Activated naive CD8-positive, alpha-beta T cell treated with anti-CD3 and anti-CD28 coated beads, Interleukin-2, amount 50 U/mL, for 16 hours (primary cell): ENCODE measurements around the gene CACNA2D1.
"Not testable (repeated sequence)": the region's sequence is repeated elsewhere in the genome, so short reads cannot be mapped to it uniquely, and the experiment has no call there.

ENCODE experiments used
- DNase-seq: peaks from one replicate; pipeline ENCODE4 v3.0.0-alpha.2; 2020; ENCODE audit warnings: low read depth, low spot score

CACNA2D1 gene

DNA sequence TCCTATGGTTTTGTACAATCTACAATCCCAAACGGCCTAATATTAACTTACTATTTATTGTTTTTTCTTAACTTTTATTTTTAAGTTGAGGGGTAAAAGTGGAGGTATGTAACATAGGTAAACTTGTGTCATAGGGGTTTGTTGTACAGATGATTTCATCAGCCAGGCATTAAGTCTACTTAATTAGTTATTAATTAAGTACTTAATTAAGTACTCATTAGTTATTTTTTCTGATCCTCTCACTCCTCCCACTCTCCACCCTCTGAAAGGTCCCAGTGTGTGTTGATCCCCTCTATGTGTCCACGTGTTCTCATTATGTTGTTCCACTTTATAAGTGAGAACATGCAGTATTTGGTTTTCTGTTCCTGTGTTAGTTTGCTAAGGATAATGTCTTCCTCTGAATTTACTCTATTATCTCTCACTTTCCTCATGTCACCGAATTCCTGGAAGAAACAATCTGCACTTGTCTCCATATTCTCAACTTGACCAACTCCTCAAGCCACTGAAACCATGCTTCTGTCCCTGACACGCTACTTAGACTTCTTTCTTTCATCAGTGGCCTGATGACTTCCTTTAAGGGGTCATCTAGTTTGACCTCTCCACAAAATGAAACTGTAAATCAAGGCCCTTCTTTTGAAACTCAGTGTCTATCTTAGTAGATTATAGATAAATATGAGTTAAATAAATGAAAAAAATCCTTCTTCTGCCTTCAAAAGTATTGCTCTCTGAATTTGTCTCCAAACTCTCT lies 9.1 kb downstream of the CACNA2D1 start:
- DNase-seq: no peak

DNA sequence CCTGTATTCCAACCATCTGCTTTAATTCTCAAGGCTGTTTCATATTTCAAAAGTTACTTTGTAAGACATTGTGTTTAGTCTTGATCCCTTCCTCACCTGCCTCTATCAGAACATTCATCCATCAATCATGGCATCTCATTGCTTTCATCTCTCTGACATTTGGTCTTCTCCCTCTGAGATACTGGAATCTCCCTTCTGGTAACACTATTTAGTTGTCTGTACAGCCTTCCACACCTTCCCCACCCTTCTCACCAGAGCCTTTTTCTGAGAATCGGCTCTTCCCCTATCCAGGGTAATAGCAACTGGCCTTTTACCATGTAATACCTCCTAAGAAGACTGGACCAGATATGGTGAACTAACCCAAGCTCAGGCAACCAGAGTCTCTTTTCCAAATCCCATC lies 10.1 kb downstream of the CACNA2D1 start:
- no peak for DNase-seq

DNA sequence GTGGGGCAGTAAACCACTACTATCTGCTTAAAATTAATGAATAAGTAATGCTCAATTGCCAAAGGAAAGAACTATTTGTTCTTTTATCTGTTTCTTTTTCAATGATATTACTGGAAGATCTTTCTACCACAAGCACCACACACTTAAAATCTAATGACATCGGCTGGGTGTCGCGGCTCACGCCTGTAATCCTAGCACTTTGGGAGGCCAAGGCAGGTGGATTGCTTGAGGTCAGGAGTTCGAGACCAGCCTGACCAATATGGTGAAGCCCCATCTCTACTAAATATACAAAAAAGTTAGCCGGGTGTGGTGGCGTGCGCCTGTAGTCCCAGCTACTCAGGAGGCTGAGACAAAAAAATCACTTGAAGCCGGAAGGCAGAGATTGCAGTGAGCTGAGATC lies 10.8 kb downstream of the CACNA2D1 start:
- not testable (repeated sequence) for DNase-seq

DNA sequence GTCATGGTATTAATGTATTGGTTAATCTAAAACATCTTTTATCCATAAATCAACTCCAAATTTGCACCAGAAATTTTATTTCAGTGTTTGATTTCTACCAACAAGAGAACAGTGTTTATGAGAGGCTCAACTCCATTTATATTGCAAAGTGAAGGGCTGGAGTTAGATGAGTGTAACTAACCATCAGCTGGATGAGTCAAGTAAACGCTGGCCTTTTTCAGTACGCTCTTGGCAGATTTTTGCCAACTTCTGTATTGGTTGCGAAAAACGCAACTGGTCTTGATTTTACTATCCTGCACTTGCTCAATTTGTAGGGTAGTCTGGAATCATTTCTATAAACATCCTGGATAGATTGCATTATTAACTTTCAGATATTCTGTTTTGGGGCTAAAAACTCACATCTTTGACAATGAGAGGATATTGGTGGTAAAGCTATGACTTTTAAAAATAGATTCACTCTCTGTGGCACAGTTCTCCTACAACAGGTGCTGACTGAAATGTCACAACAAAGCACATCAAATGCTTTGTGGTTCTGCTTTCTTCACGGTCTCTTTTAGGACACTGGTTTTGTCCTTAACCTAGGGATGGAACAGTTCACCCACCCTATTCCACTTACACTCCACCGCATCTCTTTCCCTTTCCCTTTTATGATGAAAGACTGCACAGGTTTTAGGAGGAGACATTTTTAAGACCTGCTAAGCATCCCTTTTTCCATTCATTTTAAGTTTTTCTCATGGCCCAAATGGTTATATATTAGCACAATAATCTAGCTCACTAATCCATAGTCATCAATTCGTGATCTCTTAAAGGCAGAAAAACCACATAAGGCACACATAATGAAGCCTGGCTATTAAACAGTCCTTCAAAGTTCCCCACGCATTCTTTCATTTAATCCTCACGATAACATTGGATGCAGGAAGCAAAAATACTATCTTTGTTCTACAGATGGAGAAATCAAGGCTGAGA lies 12.8 kb downstream of the CACNA2D1 start:
- DNase-seq: no peak

DNA sequence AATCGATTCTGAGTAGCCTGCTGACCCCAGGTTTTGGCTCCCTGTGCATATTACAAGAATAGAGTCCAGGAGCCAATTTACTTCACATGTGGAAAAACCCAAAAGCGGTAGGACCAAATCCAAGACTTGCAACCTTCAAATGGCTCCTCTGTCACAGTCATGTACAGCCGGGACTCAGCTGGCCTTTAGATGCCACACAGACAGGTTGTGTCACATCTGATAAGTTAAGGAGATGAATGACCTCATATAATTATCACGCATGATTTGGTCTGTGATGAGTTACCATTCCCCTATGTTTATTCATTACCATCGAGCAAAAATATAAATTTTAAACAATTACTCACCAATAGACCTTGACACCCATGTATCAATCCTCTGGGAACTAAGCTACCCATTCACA lies 14.2 kb downstream of the CACNA2D1 start:
- DNase-seq: no peak

DNA sequence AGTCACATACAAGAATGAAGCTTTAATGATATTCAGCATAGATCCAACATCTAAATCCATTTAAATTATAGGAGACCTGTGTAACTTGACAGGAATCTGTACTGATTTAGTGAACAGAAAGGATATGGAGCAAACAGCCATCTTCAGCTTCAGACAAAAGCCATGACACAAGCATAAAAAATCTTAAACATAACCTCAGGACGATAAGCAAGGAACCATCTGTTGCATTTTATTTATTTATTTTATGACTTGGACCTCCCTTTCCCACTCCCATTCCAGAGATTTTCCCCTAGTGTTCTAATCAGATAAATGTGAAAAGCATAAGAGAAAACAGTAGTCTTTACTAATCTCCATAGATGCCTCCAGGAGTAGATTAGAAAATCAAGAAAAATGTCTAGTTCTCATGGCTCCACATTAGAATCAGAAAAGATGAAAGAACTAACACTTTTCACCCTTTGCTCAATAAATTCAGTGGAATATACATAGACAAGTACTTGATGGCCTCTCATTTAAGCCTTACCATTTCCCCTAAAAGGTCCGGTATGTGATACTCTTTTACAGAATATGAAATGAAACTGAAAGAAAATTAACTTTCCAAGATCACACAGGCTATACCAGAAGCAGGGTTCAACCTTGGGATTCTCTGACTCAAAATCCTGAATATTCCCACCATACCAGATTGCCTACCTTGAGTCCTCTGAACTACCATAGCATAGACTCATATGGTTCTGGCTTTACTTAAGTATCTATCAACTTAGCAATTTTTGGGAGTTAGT lies 15.2 kb downstream of the CACNA2D1 start:
- no peak for DNase-seq

DNA sequence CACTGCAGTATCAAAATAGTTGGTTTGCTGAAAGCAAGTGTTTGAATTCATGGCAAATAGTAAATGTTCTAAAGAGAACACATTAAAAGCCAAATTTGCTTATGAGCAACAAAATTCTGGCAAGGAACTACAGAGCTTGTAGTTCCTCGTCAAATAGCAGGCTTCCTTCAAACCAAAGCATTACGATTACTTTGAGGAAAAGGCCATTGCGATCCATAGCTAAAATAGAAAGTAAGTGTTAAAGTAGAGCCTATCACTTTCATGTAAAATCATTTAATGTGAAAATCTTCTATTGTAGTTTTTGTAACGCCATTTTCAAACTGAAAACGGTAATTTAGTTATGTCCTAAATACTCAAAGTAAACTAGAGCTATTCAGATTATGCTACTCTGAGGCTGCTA lies 20.1 kb downstream of the CACNA2D1 start:
- no peak for DNase-seq

DNA sequence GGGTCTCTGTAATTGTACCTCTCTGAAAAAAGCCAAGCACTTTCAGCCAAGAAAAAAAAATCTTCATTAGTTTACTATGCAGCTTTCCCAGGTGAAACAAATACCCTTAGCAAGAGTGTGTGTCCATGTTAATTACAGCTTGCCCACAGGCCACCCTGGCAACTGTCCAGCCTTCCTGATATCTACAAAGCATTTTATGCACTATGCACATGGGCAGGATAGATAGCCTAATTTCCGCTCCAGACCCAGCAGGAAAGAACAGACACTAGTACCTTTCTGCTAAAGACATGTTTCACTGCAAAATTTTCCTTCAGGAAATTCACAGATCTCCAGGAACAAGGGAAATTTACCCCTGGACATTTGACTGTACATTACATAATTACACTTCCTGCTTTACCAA lies 24.4 kb downstream of the CACNA2D1 start:
- no peak for DNase-seq

DNA sequence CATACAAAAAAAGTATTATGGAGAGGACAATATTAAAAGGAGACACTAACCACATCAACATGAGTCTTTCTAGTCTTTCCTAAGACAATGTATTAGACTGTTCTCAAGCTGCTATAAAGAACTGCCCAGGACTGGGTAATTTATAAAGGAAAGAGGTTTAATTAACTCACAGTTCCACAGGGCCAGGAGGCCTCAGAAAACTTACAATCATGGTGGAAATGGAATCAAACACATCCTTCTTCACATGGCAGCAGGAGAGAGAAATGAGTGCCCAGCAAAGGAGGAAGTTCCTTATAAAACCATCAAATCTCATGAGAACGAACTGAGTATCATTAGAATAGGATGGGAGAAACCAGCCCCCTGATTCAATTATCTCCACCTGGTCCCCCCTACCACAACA lies 25.7 kb downstream of the CACNA2D1 start:
- no peak for DNase-seq

DNA sequence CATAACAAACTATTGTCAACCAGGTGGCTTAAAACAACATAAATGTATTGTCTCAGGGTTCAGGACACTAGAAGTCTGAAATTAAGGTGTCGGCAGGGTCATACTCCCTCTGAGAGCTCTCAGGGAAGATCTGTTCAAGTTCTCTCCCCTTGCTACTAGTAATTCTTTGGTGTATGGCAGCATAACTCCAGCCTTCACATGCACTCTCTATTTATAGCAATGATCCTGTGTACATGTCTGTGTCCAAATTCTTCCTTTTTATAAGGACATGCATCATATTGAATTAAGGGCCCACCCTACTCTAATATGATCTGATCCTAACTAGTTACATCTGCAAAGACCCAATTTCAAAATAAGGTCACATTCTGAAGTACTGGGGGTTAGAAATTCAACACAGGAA lies 27.2 kb downstream of the CACNA2D1 start:
- no peak for DNase-seq

DNA sequence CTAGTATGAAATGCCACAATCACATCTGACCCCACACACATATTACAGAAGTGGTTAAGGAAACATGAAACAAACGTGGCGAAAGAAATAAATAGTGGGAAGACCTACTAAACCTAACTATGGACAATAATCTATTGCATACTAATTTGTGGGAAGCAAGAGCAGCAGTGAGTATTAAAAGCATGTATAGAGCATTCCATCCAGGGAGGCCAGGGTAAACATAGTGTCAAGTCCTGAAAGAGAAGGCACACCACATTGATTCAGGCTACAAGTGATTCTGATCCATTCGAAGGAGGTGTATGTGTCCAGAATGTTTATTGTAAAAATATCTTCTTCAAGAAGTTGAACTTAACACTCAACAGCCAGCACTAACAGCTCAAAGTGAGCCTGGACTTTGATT lies 29.2 kb downstream of the CACNA2D1 start:
- no peak for DNase-seq

DNA sequence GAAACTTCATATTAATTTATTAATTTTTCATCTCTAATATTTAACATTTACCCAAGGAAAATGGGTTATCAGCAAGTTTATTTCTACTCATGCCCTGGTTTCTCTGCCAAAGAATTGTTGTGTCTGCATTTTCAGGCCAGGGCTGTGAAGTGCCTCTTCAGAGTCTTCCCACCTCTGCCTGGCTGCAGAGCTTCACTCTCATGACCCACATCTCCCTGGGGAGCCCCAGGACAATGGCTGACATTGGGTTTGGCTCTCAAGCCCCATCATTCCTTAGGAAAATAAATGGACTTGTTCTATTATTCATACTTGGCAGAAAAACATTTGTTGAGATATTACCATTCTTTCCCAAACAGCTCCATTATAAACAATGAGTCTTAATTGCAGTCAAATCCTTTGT lies 30.3 kb downstream of the CACNA2D1 start:
- DNase-seq: no peak

DNA sequence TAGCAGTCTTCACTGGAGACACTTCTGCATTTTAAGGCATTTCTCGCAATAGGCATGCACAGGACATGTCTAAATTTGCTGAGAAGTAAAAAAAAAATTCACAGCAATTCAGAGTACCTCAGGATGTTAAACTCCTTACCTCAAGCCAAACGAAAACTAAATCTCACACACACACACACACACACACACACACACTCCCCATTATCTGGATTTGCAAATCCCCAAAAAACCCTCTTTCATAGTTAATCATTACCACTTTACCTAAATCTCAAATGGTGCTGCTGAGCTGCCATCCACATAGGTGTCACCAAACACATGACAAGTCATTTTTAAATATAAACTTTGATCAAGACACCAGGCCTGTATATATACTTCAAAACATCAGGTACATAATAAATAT lies 31.8 kb downstream of the CACNA2D1 start:
- no peak for DNase-seq

DNA sequence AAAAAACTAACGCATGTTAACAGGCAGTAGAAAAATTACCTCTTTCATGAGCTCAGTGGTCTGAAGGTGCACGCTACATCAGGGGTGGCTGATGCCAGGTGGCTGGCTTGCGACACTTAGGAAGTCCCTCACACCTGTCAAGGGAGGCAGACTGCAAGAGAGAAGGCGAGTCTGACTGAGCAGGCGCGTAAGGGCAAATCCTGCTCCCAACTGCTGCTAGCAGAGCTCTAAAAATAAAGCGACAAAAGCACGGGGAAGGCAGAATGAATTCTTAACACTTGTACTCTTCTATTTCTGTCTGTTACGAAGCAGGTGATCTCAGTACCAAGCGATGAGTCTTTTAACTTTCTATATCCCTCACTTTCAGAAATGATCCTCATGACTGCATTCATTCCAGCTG lies 33.1 kb downstream of the CACNA2D1 start:
- DNase-seq: no peak

DNA sequence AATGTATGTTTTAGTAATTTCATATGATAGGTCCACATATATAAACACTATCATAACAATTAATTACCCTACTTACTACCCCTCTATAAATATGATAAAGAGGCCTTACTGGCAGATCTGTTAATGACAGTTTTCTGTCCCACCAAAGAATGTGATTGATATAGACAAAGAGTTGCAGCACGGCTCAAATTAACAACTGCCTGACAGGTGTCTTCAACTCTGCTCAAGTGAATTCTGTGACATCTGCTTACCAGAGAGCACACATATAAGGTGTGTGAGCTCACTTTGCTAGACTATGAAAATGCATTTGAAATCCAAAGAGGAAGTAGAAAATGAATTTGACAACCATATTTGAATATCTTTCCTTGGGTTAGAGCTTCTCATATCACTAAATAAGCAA lies 36.6 kb downstream of the CACNA2D1 start:
- DNase-seq: no peak

DNA sequence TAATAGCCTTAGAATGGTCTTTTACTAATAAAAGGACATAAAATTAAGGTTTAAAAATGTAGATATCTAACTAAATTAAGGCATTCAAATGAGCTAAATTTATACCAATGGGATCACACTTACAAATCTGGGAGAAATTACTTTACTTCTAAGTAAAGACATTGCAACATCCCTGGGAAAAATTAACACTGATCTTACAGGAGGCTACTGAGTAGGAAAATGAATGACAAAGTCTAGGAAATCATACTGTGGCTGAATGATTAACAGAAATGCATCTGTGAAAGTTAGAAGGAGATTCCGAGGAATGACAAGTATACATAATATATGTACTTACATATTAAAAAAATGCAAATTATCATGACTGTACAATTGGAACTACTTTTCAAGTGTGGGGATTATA lies 38.3 kb downstream of the CACNA2D1 start:
- no peak for DNase-seq

DNA sequence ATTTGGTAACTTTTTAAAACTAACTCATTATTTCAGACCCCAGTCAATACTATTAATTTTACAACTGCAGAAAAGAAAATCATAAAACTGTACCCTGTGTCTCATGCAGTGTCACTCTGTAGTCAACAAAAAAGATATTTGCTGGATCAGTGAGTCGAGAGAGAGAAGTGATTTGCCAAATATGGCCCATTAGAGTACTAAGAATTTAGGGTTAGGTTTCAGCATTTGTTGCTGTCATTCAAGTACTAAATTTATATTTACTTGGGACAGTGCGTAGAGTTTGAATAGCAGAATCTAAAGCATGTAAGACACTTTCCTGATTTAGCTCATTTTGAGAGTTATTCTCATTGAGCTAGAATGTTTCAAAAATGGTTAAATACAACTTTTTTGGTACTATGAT lies 38.9 kb downstream of the CACNA2D1 start:
- DNase-seq: no peak

DNA sequence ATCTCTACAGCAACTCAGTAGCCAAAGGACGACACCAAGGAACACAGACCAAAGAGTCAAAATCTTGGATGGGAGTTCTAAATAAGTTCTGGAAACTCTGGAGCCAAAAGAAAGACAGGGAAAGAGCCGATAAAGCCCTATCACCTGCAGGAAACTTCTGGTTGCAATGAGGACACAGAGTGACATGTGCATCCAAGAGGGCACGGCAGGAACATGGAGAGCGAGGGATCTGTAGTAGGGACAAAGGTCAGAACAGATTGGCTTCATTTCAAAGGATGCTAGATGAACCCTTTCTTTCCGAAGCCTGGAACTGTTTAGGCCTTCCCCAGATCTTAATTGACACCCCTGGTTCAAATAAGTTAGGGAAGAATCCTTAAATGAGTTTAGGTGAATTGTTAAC lies 39.5 kb downstream of the CACNA2D1 start:
- DNase-seq: no peak

DNA sequence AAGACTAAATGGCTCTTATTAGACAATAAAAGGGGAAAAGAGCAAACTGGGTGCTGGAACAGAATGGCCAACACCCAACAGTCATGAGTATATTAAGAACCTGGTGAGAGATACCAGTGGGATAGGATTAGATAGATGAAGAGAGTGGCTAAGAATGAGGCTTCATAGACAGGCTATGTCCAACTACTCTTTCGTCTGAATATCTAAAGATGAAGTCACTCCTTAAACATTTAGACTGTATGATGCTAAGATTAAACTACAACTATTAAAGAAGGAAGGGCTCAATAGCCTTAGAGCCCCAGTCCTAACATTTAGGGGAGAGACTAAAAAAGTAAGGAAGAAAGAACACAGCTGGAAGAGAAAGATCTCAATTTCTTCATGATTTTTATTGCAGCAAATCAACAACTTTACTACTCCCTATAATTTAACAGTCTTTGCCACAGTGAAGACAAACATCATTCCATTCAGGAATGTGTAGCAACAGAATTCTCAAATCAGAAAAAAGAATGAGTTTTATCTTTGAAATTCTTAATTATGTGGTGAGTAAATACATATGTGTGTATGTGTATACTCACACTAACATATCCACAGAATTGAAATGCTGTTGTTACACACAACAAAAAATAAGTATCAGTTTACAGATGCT lies 45.6 kb downstream of the CACNA2D1 start:
- no peak for DNase-seq

DNA sequence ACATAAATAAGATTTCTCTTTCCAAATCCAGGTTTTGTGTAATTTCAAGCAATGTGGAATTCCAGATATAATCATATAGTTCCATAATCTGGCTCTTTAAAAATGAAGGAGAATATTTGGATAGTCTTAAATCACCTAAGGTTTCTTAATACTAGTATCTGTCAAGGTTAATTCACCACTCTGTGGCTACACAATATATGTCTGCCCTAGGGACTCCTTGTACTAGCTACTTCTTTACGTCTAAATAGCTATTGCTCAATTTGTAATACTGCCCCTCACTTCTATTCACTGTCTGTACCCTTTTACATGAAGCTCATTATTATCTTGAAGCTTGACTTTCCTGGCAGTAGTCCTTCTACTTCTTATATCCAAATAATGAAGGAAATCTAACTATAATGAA lies 47.2 kb downstream of the CACNA2D1 start:
- no peak for DNase-seq

DNA sequence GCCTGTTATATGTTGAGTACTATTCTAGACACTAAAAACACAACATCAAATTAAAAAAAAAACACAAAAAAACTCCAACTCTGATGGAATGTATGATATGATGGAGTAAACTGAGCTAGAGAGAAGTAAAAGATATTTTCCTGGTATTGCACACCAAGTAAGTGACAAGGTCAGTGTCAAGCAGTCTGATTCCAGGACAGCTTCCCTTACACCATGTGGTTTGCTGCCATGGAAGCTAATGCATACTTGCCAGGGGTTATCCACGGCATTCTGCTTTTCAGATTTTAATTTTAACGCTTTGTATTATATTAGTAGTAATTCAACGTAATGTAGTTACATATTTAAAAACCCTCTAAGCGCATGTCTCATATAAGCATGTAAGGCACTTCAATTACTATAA lies 48.4 kb downstream of the CACNA2D1 start:
- DNase-seq: no peak

DNA sequence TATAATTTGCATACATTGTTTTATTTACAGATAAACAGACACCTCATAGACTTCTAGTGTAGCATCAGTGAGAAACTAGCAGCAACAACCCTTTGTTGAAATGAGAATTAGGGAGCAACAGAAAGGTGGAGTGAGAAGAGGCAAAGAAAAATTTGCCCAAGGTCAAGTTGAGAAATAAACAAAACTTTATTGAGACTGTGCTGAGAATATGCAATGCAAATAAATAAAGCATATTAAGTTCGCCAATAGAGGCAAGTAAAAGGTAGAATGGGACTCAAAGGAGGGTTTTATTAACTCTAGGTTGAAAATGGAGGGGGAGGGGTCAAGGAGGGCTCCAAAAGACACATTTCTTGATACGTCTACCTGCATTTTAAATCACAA lies 49.7 kb downstream of the CACNA2D1 start:
- DNase-seq: no peak
